ENCODE data around the gene TRIOBP. TPM values are rescaled to one million over a fixed set of nuclear protein-coding genes. Genes with fewer than 3 reads are reported as not detected.

Gene TRIOBP
- total RNA-seq, 3 donors from 2014 or later (not counting 1 experiment from before 2014, with no cell fraction given), result 25.1 to 38.5 (median 25.8) TPM

DNA sequence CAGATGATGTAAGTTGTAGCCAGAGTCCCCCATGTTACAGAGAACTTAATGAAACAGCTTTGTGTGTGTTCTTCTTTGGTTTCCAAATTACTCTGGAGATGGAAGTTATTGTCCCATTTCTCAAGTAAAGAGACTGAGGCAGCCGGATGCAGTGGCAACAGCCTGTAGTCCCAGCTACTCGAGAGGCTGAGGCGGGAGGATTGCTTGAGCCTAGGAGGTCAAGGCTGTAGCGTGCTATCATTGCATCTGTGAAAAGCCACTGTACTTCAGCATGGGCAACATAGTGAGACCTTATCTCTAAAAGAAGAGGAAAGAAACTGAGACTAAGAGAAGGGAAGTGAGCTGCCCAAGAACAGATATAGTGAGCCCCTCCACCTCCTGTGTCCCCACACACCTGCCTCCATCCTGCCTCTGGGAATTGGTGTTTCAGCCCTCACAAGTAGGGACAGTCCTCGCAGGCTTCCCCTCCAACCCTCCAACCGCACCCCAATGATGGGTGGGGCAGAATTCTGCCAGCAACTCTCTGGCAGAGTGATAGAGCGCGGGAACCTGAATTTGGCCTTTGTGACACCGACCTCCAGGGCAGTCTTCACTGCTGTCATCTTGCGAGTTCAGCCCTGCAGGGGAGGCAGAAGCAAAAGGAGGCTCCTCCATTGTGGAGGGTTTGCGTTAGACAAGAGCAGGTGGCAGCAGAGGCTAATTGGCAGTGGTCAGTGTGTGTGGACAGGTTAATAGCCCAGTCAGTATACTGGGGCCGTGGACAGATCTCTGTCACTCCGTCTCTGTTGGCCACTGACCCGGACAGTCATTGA, 36.7 kb upstream of the TRIOBP start:
- Mint-ChIP-seq H3K4me1 (peaks cover 37 to 47% of the 10 kb centered on the region in 2 donors), H3K9me3 (no peaks in the 10 kb centered on the region), H3K4me3 (peak overlapping the region; percentile 83), H3K36me3 (no peaks in the 10 kb centered on the region), H3K27ac (peak overlapping the region; percentile 36 to 52), H3K27me3 (ENCODE audit: low read depth in 2 of 2) (no peaks in the 10 kb centered on the region)
- DNase-seq, result no peak
- intact Hi-C loops (cut with micrococcal nuclease), result no loop called here
- TF ChIP-seq, protein P1, sequence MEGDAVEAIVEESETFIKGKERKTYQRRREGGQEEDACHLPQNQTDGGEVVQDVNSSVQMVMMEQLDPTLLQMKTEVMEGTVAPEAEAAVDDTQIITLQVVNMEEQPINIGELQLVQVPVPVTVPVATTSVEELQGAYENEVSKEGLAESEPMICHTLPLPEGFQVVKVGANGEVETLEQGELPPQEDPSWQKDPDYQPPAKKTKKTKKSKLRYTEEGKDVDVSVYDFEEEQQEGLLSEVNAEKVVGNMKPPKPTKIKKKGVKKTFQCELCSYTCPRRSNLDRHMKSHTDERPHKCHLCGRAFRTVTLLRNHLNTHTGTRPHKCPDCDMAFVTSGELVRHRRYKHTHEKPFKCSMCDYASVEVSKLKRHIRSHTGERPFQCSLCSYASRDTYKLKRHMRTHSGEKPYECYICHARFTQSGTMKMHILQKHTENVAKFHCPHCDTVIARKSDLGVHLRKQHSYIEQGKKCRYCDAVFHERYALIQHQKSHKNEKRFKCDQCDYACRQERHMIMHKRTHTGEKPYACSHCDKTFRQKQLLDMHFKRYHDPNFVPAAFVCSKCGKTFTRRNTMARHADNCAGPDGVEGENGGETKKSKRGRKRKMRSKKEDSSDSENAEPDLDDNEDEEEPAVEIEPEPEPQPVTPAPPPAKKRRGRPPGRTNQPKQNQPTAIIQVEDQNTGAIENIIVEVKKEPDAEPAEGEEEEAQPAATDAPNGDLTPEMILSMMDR (IDR thresholded peaks at IDR 0.05), result no peak
- H3K4me3 ChIP-seq (ENCODE audit: low read length), result peak overlapping the region; percentile 48
- ATAC-seq, result no peak
- no peaks in the 10 kb centered on the region for H3K36me3 ChIP-seq (ENCODE audit: control insufficient read depth, insufficient read depth, low read length)
- no peaks in the 10 kb centered on the region for H3K27me3 ChIP-seq (ENCODE audit: control insufficient read depth, insufficient read depth, low read length)
- H3K27ac ChIP-seq (ENCODE audit: low read length), result no peak overlapping the region
- H3K9me3 ChIP-seq (ENCODE audit: control insufficient read depth, insufficient read depth, low read length), result no peaks in the 10 kb centered on the region
- 71% methylated on average over 14 of the region's 14 CpGs for WGBS (ENCODE audit: insufficient coverage)
- peaks cover 42% of the 10 kb centered on the region for H3K4me1 ChIP-seq (ENCODE audit: control insufficient read depth, insufficient read depth, low read length)

DNA sequence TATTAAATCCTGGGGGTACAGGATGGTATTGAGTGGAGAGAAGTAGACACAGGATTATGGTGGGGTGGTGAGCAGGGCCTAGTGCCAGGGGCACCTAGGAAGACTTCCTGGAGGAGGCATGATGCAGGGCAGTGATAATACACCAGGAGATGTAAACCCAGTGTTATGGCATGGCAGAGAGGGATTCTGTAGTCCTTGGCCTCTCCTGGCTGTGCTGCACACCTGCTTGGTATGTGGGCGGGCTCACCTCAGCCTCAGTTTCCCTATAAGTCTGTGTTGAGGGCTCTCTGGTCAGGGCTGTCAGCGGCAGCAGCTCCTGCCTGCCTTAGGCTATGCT, 36.2 kb upstream of the TRIOBP start:
- H3K36me3 ChIP-seq (ENCODE audit: control insufficient read depth, insufficient read depth, low read length), result peaks cover 2% of the 10 kb centered on the region
- ATAC-seq (no peak), DNase-seq (no peak)
- intact Hi-C loops (cut with micrococcal nuclease), result loop anchor here (1.0 kb wide), 1 partner anchor 21 kb away; no protein-coding TSS in a partner anchor
- Mint-ChIP-seq H3K4me3 (peak overlapping the region; percentile 31), H3K9me3 (no peaks in the 10 kb centered on the region), H3K36me3 (no peaks in the 10 kb centered on the region), H3K4me1 (peaks cover 37 to 47% of the 10 kb centered on the region in 2 donors), H3K27ac (peak overlapping the region; percentile 70 to 77), H3K27me3 (ENCODE audit: low read depth in 2 of 2) (no peaks in the 10 kb centered on the region)
- TF ChIP-seq, protein P1 (IDR thresholded peaks at IDR 0.05), result no peak
- H3K27me3 ChIP-seq (ENCODE audit: control insufficient read depth, insufficient read depth, low read length), result no peaks in the 10 kb centered on the region
- no peak overlapping the region for H3K4me3 ChIP-seq (ENCODE audit: low read length)
- peaks cover 42% of the 10 kb centered on the region for H3K4me1 ChIP-seq (ENCODE audit: control insufficient read depth, insufficient read depth, low read length)
- H3K27ac ChIP-seq (ENCODE audit: low read length), result no peak overlapping the region
- 87% methylated on average over 2 of the region's 2 CpGs for WGBS (ENCODE audit: insufficient coverage)
- H3K9me3 ChIP-seq (ENCODE audit: control insufficient read depth, insufficient read depth, low read length), result no peaks in the 10 kb centered on the region

DNA sequence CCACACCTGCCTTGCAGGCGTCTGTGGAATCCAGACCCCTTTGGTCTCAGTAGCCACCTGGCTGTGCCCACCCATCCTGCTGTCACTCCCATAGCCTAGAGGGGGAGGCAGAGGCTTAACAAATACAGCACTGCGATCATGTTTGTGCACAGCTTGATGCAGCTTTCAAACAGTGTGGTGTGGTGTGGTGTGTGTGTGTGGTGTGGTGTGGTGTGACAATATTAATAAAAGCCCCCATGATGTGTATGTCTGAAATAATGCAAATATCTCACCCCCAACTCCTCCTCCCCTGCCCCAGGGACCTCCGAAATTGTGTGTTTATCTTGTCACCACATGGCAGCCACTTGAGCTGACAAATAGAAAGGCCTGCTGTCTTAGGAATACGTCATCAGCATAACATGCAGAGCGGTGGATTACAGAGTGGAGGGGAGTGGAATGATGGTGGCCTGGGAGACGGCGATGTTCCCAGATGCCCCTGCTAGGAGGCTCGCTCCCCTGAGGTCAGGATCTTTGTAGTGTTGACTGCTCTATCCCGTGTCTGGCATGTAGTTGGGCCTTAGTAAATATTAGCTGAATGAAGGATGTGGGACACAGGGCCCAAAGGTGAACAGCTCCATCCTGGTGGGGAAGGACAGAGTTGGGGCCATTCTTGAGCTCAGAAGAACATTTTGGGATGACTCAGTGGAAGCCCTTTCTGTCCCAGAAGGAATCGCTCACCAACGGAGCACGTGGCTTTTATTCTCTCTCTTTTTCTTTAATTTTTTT, 35.5 kb upstream of the TRIOBP start:
- H3K27ac Mint-ChIP-seq, result peak overlapping the region; percentile 70 to 77
- TF ChIP-seq, protein P1 (IDR thresholded peaks at IDR 0.05), result peak; percentile 25
- no peak overlapping the region for H3K4me3 ChIP-seq (ENCODE audit: low read length)
- ATAC-seq (peak in 1 of 3 donors; percentile 6), DNase-seq (peak in 1 of 2 donors; percentile 66)
- H3K9me3 Mint-ChIP-seq, result no peaks in the 10 kb centered on the region
- peaks cover 41 to 51% of the 10 kb centered on the region in 2 donors for H3K4me1 Mint-ChIP-seq
- no peaks in the 10 kb centered on the region for H3K27me3 Mint-ChIP-seq (ENCODE audit: low read depth in 2 of 2)
- H3K27me3 ChIP-seq (ENCODE audit: control insufficient read depth, insufficient read depth, low read length), result no peaks in the 10 kb centered on the region
- H3K4me3 Mint-ChIP-seq, result peak overlapping the region; percentile 47
- no peaks in the 10 kb centered on the region for H3K9me3 ChIP-seq (ENCODE audit: control insufficient read depth, insufficient read depth, low read length)
- peaks cover 43% of the 10 kb centered on the region for H3K4me1 ChIP-seq (ENCODE audit: control insufficient read depth, insufficient read depth, low read length)
- intact Hi-C loops (cut with micrococcal nuclease), result loop anchor here (1.0 kb wide), 1 partner anchor 20 kb away; no protein-coding TSS in a partner anchor
- peak overlapping the region; percentile 16 for H3K27ac ChIP-seq (ENCODE audit: low read length)
- peaks cover 6% of the 10 kb centered on the region for H3K36me3 ChIP-seq (ENCODE audit: control insufficient read depth, insufficient read depth, low read length)
- WGBS (ENCODE audit: insufficient coverage), result 70% methylated on average over 9 of the region's 12 CpGs
- no peaks in the 10 kb centered on the region for H3K36me3 Mint-ChIP-seq

Measured in natural killer cell (primary cell).